NCI-H345 (cell line): ENCODE results near the gene DXO.
A peak's percentile ranks its signal among the peaks of the same experiment; 100 is the strongest.
"Not testable (repeated sequence)": the region's sequence is repeated elsewhere in the genome, so short reads cannot be mapped to it uniquely, and the experiment has no call there.

Experiments used
- DNase-seq: peaks from one replicate; lab custom pipeline; 2025; lab: John Stamatoyannopoulos, UW

Gene DXO

DNA sequence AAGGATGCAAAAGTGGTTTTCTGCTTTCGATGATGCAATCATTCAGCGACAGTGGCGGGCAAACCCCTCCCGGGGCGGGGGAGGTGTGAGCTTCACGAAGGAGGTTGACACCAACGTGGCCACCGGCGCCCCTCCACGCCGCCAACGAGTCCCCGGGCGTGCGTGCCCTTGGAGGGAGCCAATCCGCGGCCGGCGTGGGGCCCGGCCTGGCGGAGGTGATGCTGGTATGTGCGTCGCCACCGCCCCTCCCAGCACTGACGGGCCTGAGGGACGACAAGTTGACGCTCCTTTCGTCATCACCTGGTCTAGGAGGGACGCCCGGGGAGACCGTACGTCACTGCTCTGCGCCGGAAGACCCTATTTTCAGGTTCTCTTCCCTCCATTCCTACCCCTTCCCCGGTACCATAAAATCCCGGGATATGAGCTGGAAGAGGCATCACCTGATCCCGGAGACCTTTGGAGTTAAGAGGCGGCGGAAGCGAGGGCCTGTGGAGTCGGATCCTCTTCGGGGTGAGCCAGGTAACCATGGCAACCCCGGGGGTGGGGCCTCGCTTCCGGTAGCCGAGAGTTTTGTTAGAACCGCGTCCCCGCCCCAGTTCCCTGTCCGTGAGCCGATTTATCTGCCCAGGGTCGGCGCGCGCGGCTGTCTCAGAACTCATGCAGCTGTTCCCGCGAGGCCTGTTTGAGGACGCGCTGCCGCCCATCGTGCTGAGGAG lies at the start of gene DXO:
DXO (minus strand) TSS at position 146 of the 716 bp plus-strand sequence. CDS start 463 bp downstream, outside the sequence.
- DNase-seq = peak; percentile 100

DNA sequence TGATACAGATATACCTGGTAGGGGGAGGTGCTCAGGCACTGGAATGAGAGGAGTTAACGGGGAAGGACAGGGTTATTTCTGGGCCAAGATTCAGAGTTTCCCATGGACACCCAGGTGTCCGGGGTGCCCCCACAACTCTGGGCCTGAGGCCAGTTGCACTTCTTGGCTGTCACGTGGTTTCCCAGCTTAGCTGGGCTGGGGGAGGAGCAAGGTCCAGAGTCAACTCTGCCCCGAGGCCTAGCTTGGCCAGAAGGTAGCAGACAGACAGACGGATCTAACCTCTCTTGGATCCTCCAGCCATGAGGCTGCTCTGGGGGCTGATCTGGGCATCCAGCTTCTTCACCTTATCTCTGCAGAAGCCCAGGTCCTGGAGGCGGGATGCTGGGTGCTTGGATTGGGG lies 42.6 kb upstream of the DXO start, which contains the start of gene C4B:
C4B (plus strand) TSS at position 249 of the 400 bp plus-strand sequence; CDS start at position 300, 51 bp downstream.
- DNase-seq = not testable (repeated sequence)

DNA sequence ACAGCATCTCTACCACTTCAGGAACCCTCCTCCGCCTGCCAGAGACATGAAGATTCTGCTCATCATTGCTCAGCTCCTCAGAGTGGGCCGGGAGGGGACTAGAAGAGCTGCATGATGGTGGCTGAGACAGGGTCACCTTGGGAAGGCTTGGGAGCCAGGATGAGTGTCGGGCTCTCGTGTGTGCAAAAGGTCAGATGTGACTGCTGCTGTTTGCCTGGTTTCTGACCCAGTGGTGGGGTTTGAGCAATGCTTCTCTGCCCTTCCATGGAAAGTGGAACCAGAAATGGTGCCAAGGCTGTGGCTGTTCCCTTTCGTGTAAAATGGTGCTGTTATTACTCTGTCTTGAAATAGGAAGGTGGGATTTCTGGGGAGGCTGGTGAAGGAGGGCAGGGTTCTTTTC lies 41.8 kb upstream of the DXO start:
- not testable (repeated sequence) for DNase-seq

DNA sequence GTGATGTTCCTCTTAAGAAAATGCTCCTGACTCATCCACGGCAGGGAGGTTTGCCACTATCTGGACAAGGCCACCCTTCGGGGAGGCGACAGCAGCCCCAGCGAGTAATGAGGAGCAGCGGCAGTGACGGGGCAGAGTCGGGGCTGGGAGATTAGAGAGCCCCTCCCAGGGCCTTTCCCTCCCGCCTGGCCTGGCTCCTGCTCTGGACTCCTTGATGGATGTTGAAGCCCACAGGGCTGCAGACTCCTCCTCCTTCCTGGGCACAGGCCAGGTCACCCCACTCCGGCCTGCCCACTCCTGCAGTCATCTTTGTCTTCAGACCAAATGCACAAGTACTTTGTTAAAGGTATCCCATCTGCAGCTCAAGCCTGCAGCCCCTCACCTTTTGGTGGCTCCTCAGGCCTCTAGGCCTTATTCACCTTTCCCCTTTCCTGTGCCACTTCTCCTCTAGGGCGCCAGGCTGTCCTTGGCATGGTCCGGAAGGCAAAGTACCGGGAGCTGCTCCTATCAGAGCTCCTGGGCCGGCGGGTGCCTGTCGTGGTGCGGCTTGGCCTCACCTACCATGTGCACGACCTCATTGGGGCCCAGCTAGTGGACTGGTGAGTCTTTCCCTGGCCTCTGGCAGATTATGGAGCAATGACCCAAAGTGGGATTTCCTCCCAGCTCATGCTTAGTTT lies 41.1 kb upstream of the DXO start:
- DNase-seq = not testable (repeated sequence)

DNA sequence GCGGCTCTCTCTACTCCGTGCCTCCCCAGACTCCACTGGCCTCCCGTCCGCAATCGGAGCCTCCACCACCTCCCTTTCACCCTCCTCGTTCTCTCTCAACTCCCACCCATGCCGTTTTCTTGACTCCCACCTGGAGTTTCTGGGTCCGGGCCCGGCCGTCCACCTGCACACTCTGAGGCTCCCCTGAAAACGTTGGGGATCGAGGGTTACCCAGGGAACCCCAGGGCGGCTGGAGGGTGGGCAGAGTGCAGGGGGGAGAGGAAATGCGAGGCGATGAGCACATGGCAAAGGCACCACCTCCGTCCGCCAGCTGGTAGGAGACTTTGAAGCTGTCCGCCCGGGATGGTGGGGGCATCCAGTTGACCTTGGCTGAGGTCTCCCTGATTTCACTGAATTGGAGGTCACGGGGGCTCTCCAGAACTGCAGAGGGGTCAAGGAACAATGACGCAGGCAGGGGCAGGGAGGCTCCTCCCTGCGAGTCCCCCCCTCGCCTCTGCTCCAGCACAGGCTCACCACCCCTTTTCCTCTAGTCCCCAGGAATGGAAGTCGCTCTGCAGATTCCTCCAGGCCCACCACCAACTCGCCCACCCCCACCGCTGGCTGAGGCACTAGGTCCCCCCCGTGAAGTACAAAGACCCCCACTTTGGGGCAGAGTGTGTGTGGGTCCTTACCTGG lies 39.1 kb upstream of the DXO start:
- not testable (repeated sequence) for DNase-seq

DNA sequence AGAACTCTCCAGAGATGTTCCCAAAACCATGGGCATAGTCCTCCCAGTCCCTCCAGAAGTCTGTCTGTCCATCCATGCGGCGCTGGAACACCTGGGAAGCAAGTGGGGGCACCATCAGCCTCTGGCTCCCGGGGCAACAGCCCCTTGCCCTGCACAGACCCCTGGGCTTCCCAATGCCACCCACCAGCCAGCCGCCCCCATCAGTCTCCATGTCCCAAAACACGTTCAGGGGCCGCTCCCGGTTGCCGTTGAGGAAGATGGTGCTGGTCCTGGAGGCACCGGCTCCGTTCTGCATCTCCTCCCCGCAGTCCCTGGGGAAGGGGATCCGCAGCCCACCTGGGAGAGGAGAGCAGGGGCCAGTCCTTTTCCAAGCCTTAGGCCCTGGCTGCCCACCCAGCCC lies 37.6 kb upstream of the DXO start:
- not testable (repeated sequence) for DNase-seq

DNA sequence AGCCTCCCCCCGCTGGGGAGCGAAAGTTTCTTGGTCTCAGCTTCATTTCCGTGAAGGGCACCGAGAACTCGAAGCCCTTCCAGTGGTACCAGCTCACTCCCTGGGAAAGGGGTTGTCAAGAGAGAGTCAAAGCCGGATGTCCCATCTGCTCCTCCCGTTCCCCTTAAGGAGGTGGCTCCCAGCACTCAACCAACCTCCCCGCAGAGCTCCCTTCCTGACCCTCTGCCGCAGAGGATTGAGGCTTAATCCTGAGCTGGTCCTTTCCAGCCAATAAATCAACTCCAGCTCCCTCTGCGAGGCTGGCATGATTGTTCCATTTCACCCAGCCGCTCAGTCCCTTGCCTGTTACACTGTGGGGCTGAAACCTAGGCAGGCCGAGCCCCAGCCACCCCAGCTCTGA lies 36.7 kb upstream of the DXO start:
- not testable (repeated sequence) for DNase-seq

DNA sequence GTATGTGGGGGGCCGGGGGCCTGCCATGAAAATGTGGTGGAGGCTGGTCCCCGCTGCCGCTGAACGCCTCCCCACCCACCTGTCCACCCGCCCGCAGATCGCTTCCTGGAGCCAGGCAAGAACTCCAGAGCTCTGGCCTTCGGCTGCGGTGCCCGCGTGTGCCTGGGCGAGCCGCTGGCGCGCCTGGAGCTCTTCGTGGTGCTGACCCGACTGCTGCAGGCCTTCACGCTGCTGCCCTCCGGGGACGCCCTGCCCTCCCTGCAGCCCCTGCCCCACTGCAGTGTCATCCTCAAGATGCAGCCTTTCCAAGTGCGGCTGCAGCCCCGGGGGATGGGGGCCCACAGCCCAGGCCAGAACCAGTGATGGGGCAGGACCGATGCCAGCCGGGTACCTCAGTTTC lies 36.1 kb upstream of the DXO start:
- not testable (repeated sequence) for DNase-seq

DNA sequence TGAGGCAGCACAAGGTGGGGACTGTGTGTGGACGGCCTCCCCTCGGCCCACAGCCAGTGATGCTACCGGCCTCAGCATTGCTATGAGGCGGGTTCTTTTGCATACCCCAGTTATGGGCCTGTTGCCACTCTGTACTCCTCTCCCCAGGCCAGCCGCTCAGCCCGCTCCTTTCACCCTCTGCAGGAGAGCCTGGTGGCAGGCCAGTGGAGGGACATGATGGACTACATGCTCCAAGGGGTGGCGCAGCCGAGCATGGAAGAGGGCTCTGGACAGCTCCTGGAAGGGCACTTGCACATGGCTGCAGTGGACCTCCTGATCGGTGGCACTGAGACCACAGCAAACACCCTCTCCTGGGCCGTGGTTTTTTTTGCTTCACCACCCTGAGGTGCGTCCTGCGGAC lies 35.1 kb upstream of the DXO start:
- not testable (repeated sequence) for DNase-seq

DNA sequence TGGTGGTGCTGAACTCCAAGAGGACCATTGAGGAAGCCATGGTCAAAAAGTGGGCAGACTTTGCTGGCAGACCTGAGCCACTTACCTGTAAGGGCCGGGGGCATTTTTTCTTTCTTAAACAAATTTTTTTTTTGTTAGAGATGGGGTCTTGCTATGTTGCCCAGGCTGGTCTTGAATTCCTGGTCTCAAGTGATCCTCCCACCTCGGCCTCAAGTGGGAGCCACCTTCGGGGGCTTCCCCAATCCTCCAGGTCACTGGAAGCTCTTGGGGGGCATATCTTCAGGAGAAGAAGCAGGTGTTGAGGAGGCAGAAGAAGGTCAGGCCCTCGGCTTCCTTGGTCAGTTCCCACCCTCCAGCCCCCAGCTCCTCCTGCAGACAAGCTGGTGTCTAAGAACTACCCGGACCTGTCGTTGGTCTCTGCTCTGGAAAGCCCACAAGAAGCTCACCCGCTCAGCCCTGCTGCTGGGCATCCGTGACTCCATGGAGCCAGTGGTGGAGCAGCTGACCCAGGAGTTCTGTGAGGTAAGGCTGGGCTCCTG lies 34.1 kb upstream of the DXO start:
- DNase-seq = not testable (repeated sequence)

DNA sequence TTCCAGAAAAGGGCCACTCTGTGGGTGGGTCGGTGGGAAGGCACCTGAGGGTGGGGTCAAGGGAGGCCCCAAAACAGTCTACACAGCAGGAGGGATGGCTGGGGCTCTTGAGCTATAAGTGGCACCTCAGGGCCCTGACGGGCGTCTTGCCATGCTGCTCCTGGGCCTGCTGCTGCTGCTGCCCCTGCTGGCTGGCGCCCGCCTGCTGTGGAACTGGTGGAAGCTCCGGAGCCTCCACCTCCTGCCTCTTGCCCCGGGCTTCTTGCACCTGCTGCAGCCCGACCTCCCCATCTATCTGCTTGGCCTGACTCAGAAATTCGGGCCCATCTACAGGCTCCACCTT lies 33.6 kb upstream of the DXO start:
- DNase-seq = not testable (repeated sequence)

DNA sequence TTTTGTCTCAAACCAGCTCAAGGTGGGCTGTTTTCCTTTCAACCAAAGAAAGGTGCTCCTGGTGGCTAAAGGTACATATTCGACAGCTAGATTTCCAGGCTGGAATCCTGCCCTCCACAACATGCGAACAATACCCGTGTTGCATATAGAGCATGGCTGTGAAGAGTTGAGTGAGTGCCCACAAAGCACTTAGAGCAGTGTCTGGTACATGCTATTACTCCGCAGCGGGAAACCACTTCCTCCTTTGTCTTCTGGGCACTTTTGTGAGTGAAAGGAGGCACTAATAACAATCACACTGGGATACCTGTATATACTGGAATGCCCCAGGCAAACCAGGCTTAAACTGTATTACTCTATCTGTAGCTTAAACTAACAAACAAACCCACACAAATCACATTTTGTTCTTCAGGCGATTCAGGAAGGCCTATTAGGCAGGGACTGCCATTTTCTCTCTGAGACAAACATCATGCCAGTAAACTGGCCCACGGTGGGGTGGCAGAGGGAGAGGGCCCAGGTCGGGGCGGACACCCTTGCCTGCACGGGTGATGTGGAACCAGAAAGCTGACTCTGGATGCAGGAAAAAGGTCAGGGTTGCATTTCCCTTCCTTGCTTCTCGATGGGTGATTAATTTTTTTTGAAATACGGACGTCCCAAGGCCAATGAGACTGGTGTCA lies 33.1 kb upstream of the DXO start:
- peak; percentile 32 for DNase-seq

DNA sequence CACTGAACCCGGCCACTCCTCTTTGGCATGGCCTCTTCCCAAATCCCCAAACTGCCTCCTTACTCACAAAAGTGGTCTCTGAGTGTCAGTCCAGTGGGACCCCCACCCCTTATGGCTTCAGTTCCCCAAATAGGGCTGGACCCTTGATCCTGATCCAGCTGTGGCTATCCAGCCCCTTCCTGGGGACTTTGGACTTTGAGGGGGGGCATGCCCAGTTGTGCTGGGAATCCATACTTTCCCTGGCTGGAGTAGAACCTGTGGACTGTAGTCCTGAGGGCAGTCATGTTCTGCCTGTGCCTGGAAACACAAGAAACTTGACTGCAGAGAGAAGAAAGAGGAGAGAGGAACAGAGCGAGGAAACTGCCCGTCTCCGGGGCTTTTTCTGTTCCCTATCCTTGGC lies 32.5 kb upstream of the DXO start:
- not testable (repeated sequence) for DNase-seq

DNA sequence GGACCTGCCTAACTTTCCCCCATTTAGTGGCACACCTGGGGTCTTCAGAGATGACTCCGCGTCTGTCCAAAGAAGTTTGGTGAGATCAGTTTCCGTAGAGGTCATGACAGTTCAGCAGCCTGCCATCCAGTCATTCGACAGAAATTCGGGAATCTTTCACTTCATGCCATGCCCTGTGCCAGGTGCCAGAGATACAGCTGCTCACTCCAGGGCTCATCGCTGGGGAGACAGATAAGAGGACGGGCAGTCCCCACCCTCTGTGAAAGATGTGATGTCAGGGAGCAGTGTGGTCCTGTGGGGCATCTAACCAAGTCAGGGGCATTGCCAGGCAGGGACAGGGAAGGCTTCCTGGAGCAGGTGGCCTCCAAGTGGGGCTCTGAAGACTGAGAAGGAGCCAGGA lies 31.4 kb upstream of the DXO start:
- not testable (repeated sequence) for DNase-seq

DNA sequence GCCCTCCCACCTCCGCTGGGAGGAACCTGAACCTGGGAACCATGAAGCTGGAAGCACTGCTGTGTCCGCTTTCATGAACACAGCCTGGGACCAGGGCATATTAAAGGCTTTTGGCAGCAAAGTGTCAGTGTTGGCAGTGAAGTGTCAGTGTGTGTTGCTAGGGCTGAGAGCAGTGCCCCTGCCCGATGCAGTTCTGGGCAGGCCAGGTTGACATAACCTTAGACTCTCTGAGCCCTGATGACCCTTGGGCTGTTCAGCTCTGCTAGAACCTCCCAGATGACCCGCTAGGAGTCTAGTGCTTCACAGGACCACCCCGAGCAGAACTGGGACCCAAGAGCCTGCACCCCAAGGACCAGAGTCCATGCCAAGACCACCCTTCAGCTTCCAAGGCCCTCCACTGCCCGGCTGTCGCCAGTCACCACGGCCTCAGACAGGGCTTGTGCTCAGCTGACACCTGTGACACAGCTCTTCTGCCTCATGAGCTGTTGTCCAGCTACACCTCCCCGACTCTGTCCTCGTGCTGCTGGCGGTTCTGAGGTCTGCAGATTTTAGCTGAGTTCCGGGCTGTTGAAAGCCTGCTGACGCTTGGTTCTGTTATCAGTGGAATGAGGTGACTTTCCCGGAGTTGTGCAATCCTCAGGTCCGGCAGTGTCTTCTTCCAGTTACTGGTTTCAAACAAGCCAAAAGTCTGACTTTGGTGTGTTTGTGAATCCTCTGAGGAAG lies 30.8 kb upstream of the DXO start:
- DNase-seq = not testable (repeated sequence)

DNA sequence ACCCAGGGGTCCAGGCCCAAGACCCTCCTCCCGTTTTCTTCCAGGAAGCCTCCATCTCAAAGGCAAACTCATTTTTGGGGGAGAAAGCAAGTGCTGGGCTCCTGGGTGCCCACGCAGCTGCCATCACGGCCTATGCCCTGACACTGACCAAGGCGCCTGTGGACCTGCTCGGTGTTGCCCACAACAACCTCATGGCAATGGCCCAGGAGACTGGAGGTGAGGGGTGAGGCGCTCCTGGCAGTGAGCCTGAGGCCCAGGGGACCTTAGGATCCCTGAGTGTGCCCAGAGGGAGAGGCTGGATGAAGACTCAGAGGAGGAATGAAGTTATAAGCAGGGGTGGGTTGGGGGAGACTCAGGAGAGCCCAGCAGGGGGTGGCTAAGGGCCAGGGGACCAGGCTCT lies 24.4 kb upstream of the DXO start:
- not testable (repeated sequence) for DNase-seq

DNA sequence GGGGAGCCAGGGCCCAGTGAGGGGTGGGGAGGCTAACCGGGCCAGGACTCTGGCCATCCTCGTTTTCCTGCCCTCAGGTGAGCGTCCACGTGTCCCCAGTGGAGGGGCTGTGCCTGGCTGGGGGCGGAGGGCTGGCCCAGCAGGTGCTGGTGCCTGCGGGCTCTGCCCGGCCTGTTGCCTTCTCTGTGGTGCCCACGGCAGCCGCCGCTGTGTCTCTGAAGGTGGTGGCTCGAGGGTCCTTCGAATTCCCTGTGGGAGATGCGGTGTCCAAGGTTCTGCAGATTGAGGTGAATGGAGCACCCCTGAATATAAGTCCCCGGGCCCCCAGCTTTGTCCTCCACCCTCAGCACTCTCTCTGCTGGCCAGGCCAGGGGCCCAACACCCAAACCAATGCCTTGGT lies 22.5 kb upstream of the DXO start:
- DNase-seq = not testable (repeated sequence)

DNA sequence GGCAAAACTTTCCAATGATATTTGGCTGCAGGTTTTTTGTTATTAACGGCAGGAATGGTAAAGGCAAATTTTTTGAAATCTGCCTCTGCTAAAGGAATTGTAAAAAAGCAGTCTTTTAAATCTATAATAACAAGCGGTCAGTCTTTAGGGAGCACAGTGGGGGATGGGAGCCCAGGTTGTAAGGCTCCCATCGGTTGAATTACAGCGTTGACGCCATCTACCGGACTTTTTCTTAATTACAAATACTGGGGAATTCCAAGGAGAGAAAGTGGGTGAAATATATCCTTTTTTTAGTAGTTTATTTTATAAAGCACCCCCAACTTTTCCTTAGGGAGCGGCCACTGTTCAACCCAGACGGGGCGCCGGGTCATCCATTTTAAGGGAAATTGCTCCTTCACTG lies 17.4 kb upstream of the DXO start:
- DNase-seq = not testable (repeated sequence)

DNA sequence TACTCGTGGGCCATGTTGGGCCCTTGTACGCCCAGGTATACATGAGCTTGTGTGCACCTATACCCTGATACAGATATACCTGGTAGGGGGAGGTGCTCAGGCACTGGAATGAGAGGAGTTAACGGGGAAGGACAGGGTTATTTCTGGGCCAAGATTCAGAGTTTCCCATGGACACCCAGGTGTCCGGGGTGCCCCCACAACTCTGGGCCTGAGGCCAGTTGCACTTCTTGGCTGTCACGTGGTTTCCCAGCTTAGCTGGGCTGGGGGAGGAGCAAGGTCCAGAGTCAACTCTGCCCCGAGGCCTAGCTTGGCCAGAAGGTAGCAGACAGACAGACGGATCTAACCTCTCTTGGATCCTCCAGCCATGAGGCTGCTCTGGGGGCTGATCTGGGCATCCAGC lies 9.8 kb upstream of the DXO start, which contains the start of gene C4A:
C4A (plus strand) TSS at position 314 of the 400 bp plus-strand sequence; CDS start at position 365, 51 bp downstream.
- not testable (repeated sequence) for DNase-seq

DNA sequence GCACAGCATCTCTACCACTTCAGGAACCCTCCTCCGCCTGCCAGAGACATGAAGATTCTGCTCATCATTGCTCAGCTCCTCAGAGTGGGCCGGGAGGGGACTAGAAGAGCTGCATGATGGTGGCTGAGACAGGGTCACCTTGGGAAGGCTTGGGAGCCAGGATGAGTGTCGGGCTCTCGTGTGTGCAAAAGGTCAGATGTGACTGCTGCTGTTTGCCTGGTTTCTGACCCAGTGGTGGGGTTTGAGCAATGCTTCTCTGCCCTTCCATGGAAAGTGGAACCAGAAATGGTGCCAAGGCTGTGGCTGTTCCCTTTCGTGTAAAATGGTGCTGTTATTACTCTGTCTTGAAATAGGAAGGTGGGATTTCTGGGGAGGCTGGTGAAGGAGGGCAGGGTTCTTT lies 9.1 kb upstream of the DXO start:
- DNase-seq = not testable (repeated sequence)

DNA sequence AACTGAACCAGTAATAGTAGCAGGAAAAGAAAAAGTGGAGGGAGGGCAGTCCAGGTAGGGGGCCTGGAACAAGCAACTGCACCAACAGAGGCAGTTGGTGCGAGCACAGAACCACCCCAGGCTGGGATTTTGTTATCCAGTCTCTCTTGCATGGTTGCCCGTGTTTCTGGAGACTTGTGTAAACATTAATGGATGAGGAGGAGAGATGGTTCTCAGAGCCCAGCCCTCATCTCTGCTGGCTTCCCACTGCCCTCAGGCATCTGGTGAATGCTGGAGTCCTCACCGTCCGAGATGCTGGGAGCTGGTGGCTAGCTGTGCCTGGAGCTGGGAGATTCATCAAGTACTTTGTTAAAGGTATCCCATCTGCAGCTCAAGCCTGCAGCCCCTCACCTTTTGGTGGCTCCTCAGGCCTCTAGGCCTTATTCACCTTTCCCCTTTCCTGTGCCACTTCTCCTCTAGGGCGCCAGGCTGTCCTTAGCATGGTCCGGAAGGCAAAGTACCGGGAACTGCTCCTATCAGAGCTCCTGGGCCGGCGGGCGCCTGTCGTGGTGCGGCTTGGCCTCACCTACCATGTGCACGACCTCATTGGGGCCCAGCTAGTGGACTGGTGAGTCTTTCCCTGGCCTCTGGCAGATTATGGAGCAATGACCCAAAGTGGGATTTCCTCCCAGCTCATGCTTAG lies 8.4 kb upstream of the DXO start:
- DNase-seq = not testable (repeated sequence)
